ENCODE results near the gene TCAP.

GRCh38 chr17:39617100-39617445 lies 48.1 kb upstream of the TCAP start:
- TF ChIP-seq POLR2A (IDR thresholded peaks at IDR 0.05; ENCODE audit: low read depth, low read length) (no peak), CBX5 (IDR thresholded peaks at IDR 0.05; ENCODE audit: low read depth) (no peak), CTCF (IDR thresholded peaks at IDR 0.05 in 2 of 3, conservative IDR thresholded peaks at IDR 0.05 in 1 of 3; ENCODE audit: control insufficient read depth in 2 of 3, extremely low read depth in 1 of 3, insufficient read depth in 1 of 3, low read depth in 3 of 3, low read length in 3 of 3) (no peak)
